Left lung (tissue), 10 donors: ENCODE measurements around the gene SURF4. TPM values are rescaled to one million over a fixed set of nuclear protein-coding genes. Genes with fewer than 3 reads are reported as not detected.

Experiments used
- ATAC-seq: fragments of 200-7000 bp; cut with Tn5 transposase; one replicate; pipeline ENCODE4 v1.9.1; 2020; ENCODE audit warnings: moderate library complexity
- DNase-seq, 4 donors: peaks; one replicate each; pipeline ENCODE4 v3.0.0-alpha.2; 2013 to 2020
- H3K27ac ChIP-seq, 2 donors: fragments of 200-600 bp; sonication (generic) in 1 of 2; one replicate each; pipeline versions ENCODE4 v1.5.0 to v1.8.0; 2020 to 2021
- H3K27me3 ChIP-seq, 2 donors: fragments of 200-600 bp; sonication (generic) in 1 of 2; one replicate each; pipeline versions ENCODE4 v1.5.0 to v1.8.0; 2020 to 2021
- H3K36me3 ChIP-seq, 2 donors: fragments of 200-600 bp; sonication (generic) in 1 of 2; one replicate each; pipeline versions ENCODE4 v1.5.0 to v1.8.0; 2020 to 2021
- H3K4me1 ChIP-seq, 2 donors: fragments of 200-600 bp; one replicate each; pipeline ENCODE4 v1.8.0; 2021
- H3K4me3 ChIP-seq, 2 donors: fragments of 200-600 bp; sonication (generic) in 1 of 2; one replicate each; pipeline versions ENCODE4 v1.5.0 to v1.8.0; 2020 to 2021; ENCODE audit warnings: mild to moderate bottlenecking in 1 of 2
- H3K9me3 ChIP-seq, 2 donors: fragments of 200-600 bp; sonication (generic) in 1 of 2; one replicate each; pipeline versions ENCODE4 v1.5.0 to v1.8.0; 2020 to 2021
- intact Hi-C, 2 donors: fragments of 100-400 bp; cut with DNase I; formaldehyde crosslinking; loops; one replicate each; pipeline versions ENCODE4 v1.11.2 to v1.14.2; 2022
- polyA plus RNA-seq, 6 donors: library from polyadenylated mRNA; unstranded; fragments of 120-200 nt; gene quantifications; one replicate each; pipeline ENCODE4 v1.2.1, GENCODE V29; 2013; ENCODE audit not compliant: insufficient read length in 6 of 6
- total RNA-seq, 2 donors: library from RNA; stranded (reverse); fragmentation: NEBNext Ultra II Directional; extraction: Animal tissue kit (Norgen Biotek cat#: 25700); gene quantifications; one replicate each; pipeline ENCODE4 v1.2.1, GENCODE V29; 2021
- TF ChIP-seq, protein P1 (sequence below), 2 donors: fragments of 200-600 bp; sonication (generic) in 1 of 2; IDR thresholded peaks; one replicate each; pipeline versions ENCODE4 v1.5.0 to v1.8.0; 2021; ENCODE audit warnings: antibody characterized with exemption in 2 of 2
- donor health status: DM: no; HTN: yes; CAD: no.
- donor health status: DM: no; HTN: no; CAD: no.

The SURF4 gene
- total and polyA plus RNA-seq, 8 donors, result 117 to 252 (median 132) TPM

DNA sequence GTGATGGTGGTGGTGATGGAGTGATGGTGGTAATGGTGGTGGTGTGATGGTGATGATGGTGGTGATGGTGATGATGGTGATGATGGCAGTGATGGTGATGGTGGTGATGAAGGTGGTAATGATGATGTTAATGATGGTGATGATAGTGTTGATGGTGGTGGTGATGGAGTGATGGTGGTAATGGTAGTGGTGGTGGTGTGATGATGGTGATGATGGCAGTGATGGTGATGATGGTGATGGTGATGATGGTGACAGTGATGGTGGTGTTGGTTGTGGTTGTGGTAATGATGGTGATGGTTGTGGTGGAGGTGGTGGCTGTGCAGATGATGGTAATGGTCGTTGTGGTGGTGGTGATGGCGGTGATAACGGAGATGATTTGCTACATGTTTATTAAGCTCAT, 7.6 kb upstream of the SURF4 start:
- Histone ChIP-seq H3K9me3 (no peaks in the 10 kb centered on the region), H3K36me3 (no peaks in the 10 kb centered on the region), H3K27ac (no peak overlapping the region), H3K4me3 (no peak overlapping the region), H3K27me3 (no peaks in the 10 kb centered on the region), H3K4me1 (no peaks in the 10 kb centered on the region)
- DNase-seq, result no peak
- intact Hi-C loops, result no loop called here
- TF ChIP-seq, protein P1, sequence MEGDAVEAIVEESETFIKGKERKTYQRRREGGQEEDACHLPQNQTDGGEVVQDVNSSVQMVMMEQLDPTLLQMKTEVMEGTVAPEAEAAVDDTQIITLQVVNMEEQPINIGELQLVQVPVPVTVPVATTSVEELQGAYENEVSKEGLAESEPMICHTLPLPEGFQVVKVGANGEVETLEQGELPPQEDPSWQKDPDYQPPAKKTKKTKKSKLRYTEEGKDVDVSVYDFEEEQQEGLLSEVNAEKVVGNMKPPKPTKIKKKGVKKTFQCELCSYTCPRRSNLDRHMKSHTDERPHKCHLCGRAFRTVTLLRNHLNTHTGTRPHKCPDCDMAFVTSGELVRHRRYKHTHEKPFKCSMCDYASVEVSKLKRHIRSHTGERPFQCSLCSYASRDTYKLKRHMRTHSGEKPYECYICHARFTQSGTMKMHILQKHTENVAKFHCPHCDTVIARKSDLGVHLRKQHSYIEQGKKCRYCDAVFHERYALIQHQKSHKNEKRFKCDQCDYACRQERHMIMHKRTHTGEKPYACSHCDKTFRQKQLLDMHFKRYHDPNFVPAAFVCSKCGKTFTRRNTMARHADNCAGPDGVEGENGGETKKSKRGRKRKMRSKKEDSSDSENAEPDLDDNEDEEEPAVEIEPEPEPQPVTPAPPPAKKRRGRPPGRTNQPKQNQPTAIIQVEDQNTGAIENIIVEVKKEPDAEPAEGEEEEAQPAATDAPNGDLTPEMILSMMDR (IDR thresholded peaks at IDR 0.05), result no peak
- no peak for ATAC-seq

DNA sequence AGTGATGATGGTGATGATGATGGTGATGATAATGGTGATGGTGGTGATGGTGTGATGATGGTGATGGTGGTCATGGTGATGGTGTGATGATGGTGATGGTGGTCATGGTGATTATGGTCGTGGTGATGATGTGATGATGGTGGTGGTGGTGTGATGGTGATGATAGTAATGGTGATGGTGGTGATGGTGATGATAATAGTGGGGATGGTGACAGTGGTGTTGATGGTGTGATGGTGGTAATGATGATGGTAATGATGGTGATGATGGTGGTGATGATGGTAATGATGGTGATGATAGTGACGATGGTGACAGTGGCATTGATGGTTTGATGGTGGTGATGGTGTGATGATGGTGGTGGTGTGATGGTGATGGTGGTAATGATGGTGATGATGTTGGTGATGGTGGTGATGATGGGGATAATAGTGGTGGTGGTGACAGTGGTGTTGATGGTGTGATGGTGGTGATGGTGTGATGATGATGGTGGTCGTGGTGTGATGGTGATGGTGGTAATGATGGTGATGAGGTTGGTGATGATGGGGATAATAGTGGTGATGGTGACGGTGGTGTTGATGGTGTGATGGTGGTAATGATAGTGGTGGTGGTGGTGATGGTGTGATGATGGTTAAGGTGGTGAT, 6.8 kb upstream of the SURF4 start:
- no peaks in the 10 kb centered on the region for H3K27me3 ChIP-seq
- intact Hi-C loops, result no loop called here
- no peak for ATAC-seq
- no peaks in the 10 kb centered on the region for H3K9me3 ChIP-seq
- H3K4me1 ChIP-seq, result no peaks in the 10 kb centered on the region
- no peak overlapping the region for H3K4me3 ChIP-seq
- TF ChIP-seq, protein P1 (IDR thresholded peaks at IDR 0.05), result no peak
- H3K27ac ChIP-seq, result no peak overlapping the region
- H3K36me3 ChIP-seq, result no peaks in the 10 kb centered on the region
- no peak for DNase-seq

DNA sequence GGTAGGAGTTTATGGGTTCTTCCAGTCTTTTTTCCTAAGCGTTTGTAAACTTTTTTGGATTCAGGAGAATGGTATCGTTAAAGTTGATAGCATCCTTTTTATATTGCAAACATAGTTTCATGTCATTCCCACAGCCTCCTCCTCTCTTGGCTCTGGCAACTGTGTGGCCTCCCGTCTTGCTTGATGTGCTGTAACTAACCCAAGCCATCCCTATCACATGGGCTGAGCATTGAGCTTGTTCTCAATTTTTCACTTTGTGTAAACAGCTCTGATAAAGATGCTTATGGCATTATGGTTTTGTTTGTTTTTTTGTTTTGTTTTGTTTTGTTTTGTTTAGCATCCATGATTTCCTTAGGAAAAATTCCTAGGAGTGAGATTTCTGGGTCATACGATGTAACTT, 4.9 kb upstream of the SURF4 start:
- Histone ChIP-seq H3K36me3 (no peaks in the 10 kb centered on the region), H3K9me3 (no peaks in the 10 kb centered on the region), H3K27ac (no peak overlapping the region), H3K4me1 (peaks cover 0 to 9% of the 10 kb centered on the region in 2 donors), H3K4me3 (no peak overlapping the region), H3K27me3 (no peaks in the 10 kb centered on the region)
- ATAC-seq (no peak), DNase-seq (peak in 1 of 4 donors; percentile 28)
- TF ChIP-seq, protein P1 (IDR thresholded peaks at IDR 0.05), result no peak
- intact Hi-C loops, result no loop called here

DNA sequence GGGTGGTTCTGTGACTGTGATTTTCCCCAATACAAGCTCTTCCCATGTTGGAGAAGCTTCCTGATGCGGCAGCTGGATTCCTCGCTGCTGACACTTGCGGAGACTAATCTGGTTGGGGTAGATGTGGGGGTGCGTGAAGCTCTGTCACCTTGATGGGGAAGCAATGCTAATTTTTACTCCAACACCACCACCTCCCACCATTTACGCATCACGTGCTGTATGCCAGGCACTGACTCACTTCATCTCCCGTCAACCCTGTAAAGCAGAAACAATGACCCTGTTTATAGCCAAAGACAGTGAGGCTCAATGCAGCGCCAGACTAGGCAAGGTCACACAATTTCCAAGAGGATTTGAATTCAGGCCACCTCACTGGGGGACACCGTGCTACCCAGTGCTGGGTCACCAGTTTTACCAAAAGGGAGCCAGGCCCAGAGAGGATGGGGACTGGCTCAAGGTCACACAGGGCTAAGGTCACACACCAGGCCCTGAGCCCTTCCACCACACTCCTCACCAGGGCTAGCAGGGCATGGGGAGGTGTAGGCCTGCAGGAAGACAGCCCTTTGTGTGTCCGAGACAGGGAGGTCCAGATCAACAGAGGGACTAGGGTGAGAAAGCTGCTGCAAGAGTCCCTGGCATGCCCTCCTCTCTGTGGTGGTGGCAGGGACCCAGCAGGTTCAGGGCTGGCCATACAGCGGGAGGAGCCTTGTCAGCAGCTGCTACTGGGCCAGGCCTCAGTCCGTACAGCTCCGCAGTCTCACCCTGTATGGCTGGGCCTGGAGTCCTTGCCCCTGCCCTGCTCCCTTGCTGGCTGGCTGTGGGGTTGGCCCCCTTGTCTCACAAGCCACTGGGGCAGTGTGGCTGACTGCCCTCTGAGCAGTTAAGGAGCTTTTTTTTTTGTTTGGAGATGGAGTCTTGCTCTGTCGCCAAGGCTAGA, 3.6 kb upstream of the SURF4 start:
- ATAC-seq, result no peak
- intact Hi-C loops, result no loop called here

More for the DNA sequence above, 3.6 kb upstream of the SURF4 start:
- Histone ChIP-seq H3K4me3 (no peak overlapping the region), H3K4me1 (peaks cover 0 to 17% of the 10 kb centered on the region in 2 donors), H3K27me3 (no peaks in the 10 kb centered on the region), H3K27ac (no peak overlapping the region), H3K36me3 (no peaks in the 10 kb centered on the region), H3K9me3 (no peaks in the 10 kb centered on the region)
- TF ChIP-seq, protein P1 (IDR thresholded peaks at IDR 0.05), result no peak
- DNase-seq, result no peak
